ENCODE data around the gene SNX1. TPM values are rescaled to one million over a fixed set of nuclear protein-coding genes. Genes with fewer than 3 reads are reported as not detected.

The SNX1 gene
- total RNA-seq, 2 experiments from 2014 or later: 30.1 to 129 TPM

DNA sequence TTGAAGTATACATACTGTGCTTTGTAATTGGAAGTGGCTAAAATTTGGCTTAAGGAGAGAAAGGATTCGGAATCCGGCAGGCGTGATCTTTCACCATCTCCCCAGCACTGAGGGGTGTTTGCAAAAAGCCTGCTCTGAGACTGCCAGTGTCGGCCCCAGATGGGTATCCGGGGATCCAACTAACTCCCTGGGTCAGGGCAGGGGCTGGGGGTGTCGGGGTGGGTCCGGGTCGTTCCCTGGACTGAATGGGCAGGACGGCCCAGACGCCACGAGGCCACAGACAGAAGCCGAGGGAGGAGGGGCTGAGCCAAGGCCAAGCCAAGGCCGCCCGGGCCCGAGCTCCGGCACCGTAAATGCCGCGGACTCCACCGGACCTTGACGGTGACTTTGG lies 66.7 kb downstream of the SNX1 start:
- H3K27ac ChIP-seq (ENCODE audit: low read depth, low read length, poor library complexity, severe bottlenecking): peak overlapping the region; percentile 45
- no peak overlapping the region for H2AFZ ChIP-seq (ENCODE audit: low read length)
- H3K9me2 ChIP-seq (ENCODE audit: insufficient read depth, low read length): no peaks in the 10 kb centered on the region
- 0 out of 2 replicates have a peak, but pooled peaks cover 3% of the 10 kb centered on the region for H4K20me1 ChIP-seq (ENCODE audit: insufficient read depth, low read length)
- H3K36me3 ChIP-seq (ENCODE audit: insufficient read depth, low read length): peaks cover 38% of the 10 kb centered on the region
- H3K79me2 ChIP-seq (ENCODE audit: insufficient read depth, low read depth, low read length): peaks cover 27% of the 10 kb centered on the region
- ChIA-PET CTCF (ENCODE audit: unreplicated experiment) (interaction anchor here (1.2 kb wide), 1 partner anchor 9 kb away, joined by 3 read pairs; no protein-coding TSS in a partner anchor), POLR2A (interaction anchor here (1.2 to 2.0 kb wide), 2 partner anchors 10 to 13 kb away, joined by 3 to 14 read pairs; no protein-coding TSS in a partner anchor)
- H3K4me2 ChIP-seq (ENCODE audit: low read length): peak overlapping the region; percentile 74
- TF ChIP-seq, protein P1, sequence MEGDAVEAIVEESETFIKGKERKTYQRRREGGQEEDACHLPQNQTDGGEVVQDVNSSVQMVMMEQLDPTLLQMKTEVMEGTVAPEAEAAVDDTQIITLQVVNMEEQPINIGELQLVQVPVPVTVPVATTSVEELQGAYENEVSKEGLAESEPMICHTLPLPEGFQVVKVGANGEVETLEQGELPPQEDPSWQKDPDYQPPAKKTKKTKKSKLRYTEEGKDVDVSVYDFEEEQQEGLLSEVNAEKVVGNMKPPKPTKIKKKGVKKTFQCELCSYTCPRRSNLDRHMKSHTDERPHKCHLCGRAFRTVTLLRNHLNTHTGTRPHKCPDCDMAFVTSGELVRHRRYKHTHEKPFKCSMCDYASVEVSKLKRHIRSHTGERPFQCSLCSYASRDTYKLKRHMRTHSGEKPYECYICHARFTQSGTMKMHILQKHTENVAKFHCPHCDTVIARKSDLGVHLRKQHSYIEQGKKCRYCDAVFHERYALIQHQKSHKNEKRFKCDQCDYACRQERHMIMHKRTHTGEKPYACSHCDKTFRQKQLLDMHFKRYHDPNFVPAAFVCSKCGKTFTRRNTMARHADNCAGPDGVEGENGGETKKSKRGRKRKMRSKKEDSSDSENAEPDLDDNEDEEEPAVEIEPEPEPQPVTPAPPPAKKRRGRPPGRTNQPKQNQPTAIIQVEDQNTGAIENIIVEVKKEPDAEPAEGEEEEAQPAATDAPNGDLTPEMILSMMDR (conservative IDR thresholded peaks at IDR 0.05; ENCODE audit: low read length): no peak
- TF ChIP-seq EZH2phosphoT487 (IDR thresholded peaks at IDR 0.05; ENCODE audit: borderline replicate concordance, low read depth, low read length): no peak
- no peak for DNase-seq (ENCODE audit: low spot score)
- no peaks in the 10 kb centered on the region for H3K9me3 ChIP-seq (ENCODE audit: low read length)
- intact Hi-C loops (cut with micrococcal nuclease; ENCODE audit: unreplicated experiment): loop anchor here (2.0 to 5.0 kb wide), 2 partner anchors 195 to 224 kb away; partner anchors contain the start of genes CSNK1G1 and TRIP4
- H3K4me3 ChIP-seq (ENCODE audit: low read depth, low read length, poor library complexity, severe bottlenecking): peak overlapping the region; percentile 86
- no TSS peak for BruUV-seq (replicated peaks)
- peaks cover 35% of the 10 kb centered on the region for H3K4me1 ChIP-seq (ENCODE audit: insufficient read depth, low read length, poor library complexity, severe bottlenecking)

DNA sequence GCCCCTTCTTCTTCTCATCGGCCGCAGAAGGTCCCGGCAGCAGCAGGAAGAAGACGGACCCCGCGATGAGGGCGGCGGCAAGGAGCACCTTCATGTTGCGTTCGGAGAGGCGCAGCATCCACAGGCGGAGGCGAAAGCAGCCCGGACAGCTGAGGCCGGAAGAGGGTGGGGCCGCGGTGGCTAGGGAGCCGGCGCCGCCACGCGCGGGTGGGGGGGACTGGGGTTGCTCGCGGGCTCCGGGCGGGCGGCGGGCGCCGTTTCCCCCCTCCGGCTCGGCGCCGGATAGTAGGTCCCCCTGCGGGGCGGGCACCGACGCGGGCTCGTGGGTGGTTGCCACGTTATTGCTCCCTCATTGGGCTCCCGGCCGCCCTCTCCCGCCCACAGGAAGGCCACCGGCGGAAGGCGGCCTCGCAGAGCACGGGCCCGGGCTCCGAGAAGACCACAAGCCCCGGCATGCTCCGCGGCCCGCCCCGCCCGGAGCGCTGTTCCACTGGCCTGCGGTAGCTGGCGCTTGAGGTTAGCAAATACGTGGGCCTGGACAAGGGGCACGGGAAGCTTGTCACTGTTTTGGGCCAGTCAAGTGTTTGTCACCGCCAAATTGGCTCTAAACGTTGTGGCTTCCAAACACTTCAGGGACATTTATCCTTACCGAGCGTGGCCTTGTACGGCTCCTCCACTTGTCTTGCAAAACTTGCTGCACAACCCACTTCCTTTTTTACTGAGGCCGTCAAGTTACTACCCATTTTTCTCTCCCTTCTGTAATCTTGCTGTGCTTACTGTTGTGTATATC lies 67.3 kb downstream of the SNX1 start, which contains the start of gene PPIB:
Gene PPIB, minus strand, starts transcription at position 154 of the 790 bp plus-strand sequence. Its CDS starts 36 bp downstream, at position 118.
- H4K20me1 ChIP-seq (ENCODE audit: insufficient read depth, low read length): no peaks in the 10 kb centered on the region
- peaks cover 27% of the 10 kb centered on the region for H3K79me2 ChIP-seq (ENCODE audit: insufficient read depth, low read depth, low read length)
- no peaks in the 10 kb centered on the region for H3K9me3 ChIP-seq (ENCODE audit: low read length)
- ChIA-PET POLR2A (interaction anchor here (0.5 to 2.0 kb wide), 7 partner anchors 10 to 214 kb away, joined by 3 to 14 read pairs (median 3); no protein-coding TSS in a partner anchor), CTCF (ENCODE audit: unreplicated experiment) (interaction anchor here (0.6 to 1.2 kb wide), 2 partner anchors 10 to 867 kb away, joined by 3 read pairs; no protein-coding TSS in a partner anchor)
- peak; percentile 98 for DNase-seq (ENCODE audit: low spot score)
- peak within 1 kb of the TSS; percentile 65 for H3K27ac ChIP-seq (ENCODE audit: low read depth, low read length, poor library complexity, severe bottlenecking)
- H3K9me2 ChIP-seq (ENCODE audit: insufficient read depth, low read length): no peaks in the 10 kb centered on the region
- intact Hi-C loops (cut with micrococcal nuclease; ENCODE audit: unreplicated experiment): loop anchor here (2.0 to 5.0 kb wide), 2 partner anchors 194 to 224 kb away; partner anchors contain the start of genes CSNK1G1 and TRIP4
- peak within 1 kb of the TSS; percentile 86 for H3K4me3 ChIP-seq (ENCODE audit: low read depth, low read length, poor library complexity, severe bottlenecking)
- BruUV-seq (replicated peaks): no TSS peak
- H3K4me1 ChIP-seq (ENCODE audit: insufficient read depth, low read length, poor library complexity, severe bottlenecking): peaks cover 29% of the 10 kb centered on the region
- H3K4me2 ChIP-seq (ENCODE audit: low read length): peak within 1 kb of the TSS; percentile 80
- H2AFZ ChIP-seq (ENCODE audit: low read length): peak within 1 kb of the TSS; percentile 79
- H3K36me3 ChIP-seq (ENCODE audit: insufficient read depth, low read length): peaks cover 32% of the 10 kb centered on the region
- no peak for TF ChIP-seq EZH2phosphoT487 (IDR thresholded peaks at IDR 0.05; ENCODE audit: borderline replicate concordance, low read depth, low read length)
- TF ChIP-seq, protein P1 (conservative IDR thresholded peaks at IDR 0.05; ENCODE audit: low read length): peak; percentile 70

Data from OCI-LY7 (cell line).